Measurements from ENCODE around the gene KRTAP10-5. TPM values are rescaled to one million over a fixed set of nuclear protein-coding genes. Genes with fewer than 3 reads are reported as not detected.

KRTAP10-5 gene
- total and polyA plus RNA-seq, 12 donors, result not detected

GRCh38 chr21:44531606-44532564 is 48.5 kb downstream of the KRTAP10-5 start:
- H3K27ac ChIP-seq, result no peak overlapping the region
- no peaks in the 10 kb centered on the region for H3K27me3 ChIP-seq
- H3K36me3 ChIP-seq (replicated peaks in 1 of 2), result no peaks in the 10 kb centered on the region
- no peak overlapping the region for H3K4me3 ChIP-seq
- no peaks in the 10 kb centered on the region for H3K9me3 ChIP-seq (replicated peaks in 1 of 3)
- intact Hi-C loops (cut with DNase I), result no loop called here
- H3K4me1 ChIP-seq (replicated peaks in 1 of 2), result no peaks in the 10 kb centered on the region
- WGBS, 4 donors, result 77 to 81% (median 78%) methylated on average over 24 to 30 of the region's 30 CpGs
- TF ChIP-seq CTCF (IDR thresholded peaks at IDR 0.05) (no peak), POLR2A (IDR thresholded peaks at IDR 0.05) (no peak)
- peak in 2 of 7 donors; percentile 3 to 9 for DNase-seq

- peak in 2 of 7 donors; percentile 4 to 8 for DNase-seq
- H3K4me3 ChIP-seq, result no peak overlapping the region
- no peaks in the 10 kb centered on the region for H3K27me3 ChIP-seq
- TF ChIP-seq POLR2A (IDR thresholded peaks at IDR 0.05) (no peak), CTCF (IDR thresholded peaks at IDR 0.05) (no peak)
- intact Hi-C loops (cut with DNase I), result no loop called here
- WGBS, 4 donors, result 79 to 85% (median 81%) methylated on average over 14 to 23 of the region's 23 CpGs
- H3K36me3 ChIP-seq (replicated peaks in 1 of 2), result no peaks in the 10 kb centered on the region
- H3K27ac ChIP-seq, result no peak overlapping the region
- no peaks in the 10 kb centered on the region for H3K4me1 ChIP-seq (replicated peaks in 1 of 2)
- H3K9me3 ChIP-seq (replicated peaks in 1 of 3), result no peaks in the 10 kb centered on the region
Measured at GRCh38 chr21:44530903-44531605, 49.4 kb downstream of the KRTAP10-5 start.

- 76 to 87% (median 81%) methylated on average over 5 to 7 of the region's 7 CpGs for WGBS, 4 donors
- no peaks in the 10 kb centered on the region for H3K4me1 ChIP-seq (replicated peaks in 1 of 2)
- no peak overlapping the region for H3K27ac ChIP-seq
- H3K36me3 ChIP-seq (replicated peaks in 1 of 2), result no peaks in the 10 kb centered on the region
- no peak overlapping the region for H3K4me3 ChIP-seq
- H3K9me3 ChIP-seq (replicated peaks in 1 of 3), result no peaks in the 10 kb centered on the region
- peak in 2 of 7 donors; percentile 1 to 5 for DNase-seq
- TF ChIP-seq POLR2A (IDR thresholded peaks at IDR 0.05), result no peak
- TF ChIP-seq CTCF (IDR thresholded peaks at IDR 0.05), result no peak
- H3K27me3 ChIP-seq, result no peaks in the 10 kb centered on the region
- intact Hi-C loops (cut with DNase I), result no loop called here
Measured at GRCh38 chr21:44530221-44530902, 50.0 kb downstream of the KRTAP10-5 start.

Data from adrenal gland (tissue), 12 donors.